GM23338 (cell line): ENCODE data around the gene GSS. TPM values are rescaled to one million over a fixed set of nuclear protein-coding genes. Genes with fewer than 3 reads are reported as not detected.

ENCODE experiments used
- ATAC-seq: fragments of 200-7000 bp; cut with Tn5 transposase; 3 replicates; pipeline ENCODE4 v1.9.1; 2020
- DNase-seq: peaks from one replicate; pipeline ENCODE4 v3.0.0-alpha.2; 2015; ENCODE audit warnings: low spot score
- H2AFZ ChIP-seq: fragments of 200-600 bp; sonication (generic); 2 replicates; pipeline ENCODE4 v1.8.0; 2016; ENCODE audit warnings: antibody characterized with exemption, mild to moderate bottlenecking, moderate library complexity
- H3F3A ChIP-seq: fragments of 200-600 bp; sonication (generic); replicated peaks from 2 replicates; pipeline ENCODE4 v1.8.0; 2017; ENCODE audit warnings: antibody characterized with exemption, mixed run types, low read depth
- H3K27ac ChIP-seq: fragments of 200-600 bp; sonication (generic); 2 replicates; pipeline ENCODE4 v1.6.1; 2016; ENCODE audit warnings: low read depth
- H3K27me3 ChIP-seq: fragments of 200-600 bp; sonication (generic); 2 replicates; pipeline ENCODE4 v1.8.0; 2016; ENCODE audit warnings: mild to moderate bottlenecking, mixed run types, moderate library complexity; ENCODE audit not compliant: insufficient read depth
- H3K36me3 ChIP-seq: fragments of 200-600 bp; sonication (generic); 2 replicates; pipeline ENCODE4 v1.8.0; 2016; ENCODE audit warnings: mild to moderate bottlenecking; ENCODE audit not compliant: insufficient read depth
- H3K4me1 ChIP-seq: fragments of 200-600 bp; sonication (generic); 2 replicates; pipeline ENCODE4 v1.8.0; 2016; ENCODE audit warnings: mild to moderate bottlenecking, moderate library complexity; ENCODE audit not compliant: insufficient read depth
- H3K4me2 ChIP-seq: fragments of 200-600 bp; sonication (generic); 2 replicates; pipeline ENCODE4 v1.7.1; 2017; ENCODE audit warnings: mixed run types
- H3K4me3 ChIP-seq: fragments of 200-600 bp; sonication (generic); 2 replicates; pipeline ENCODE4 v1.6.1; 2016; ENCODE audit warnings: mixed run types
- H3K79me2 ChIP-seq: fragments of 200-600 bp; sonication (generic); replicated peaks from 2 replicates; pipeline ENCODE4 v1.8.0; 2017; ENCODE audit warnings: mild to moderate bottlenecking; ENCODE audit not compliant: insufficient read depth
- H3K9me2 ChIP-seq: fragments of 200-600 bp; sonication (generic); 2 replicates; pipeline ENCODE4 v1.8.0; 2017; ENCODE audit not compliant: insufficient read depth
- H4K20me1 ChIP-seq: fragments of 200-600 bp; sonication (generic); replicated peaks from 2 replicates; pipeline ENCODE4 v1.8.0; 2017; ENCODE audit warnings: mild to moderate bottlenecking; ENCODE audit not compliant: insufficient read depth
- H3K27ac Mint-ChIP-seq: 2 replicates; pipeline ENCODE4 v1.8.0; 2020; ENCODE audit warnings: inconsistent platforms, mild to moderate bottlenecking, moderate library complexity, mixed read lengths
- H3K27me3 Mint-ChIP-seq: 3 replicates; pipeline ENCODE4 v1.8.0; 2022; ENCODE audit warnings: low read depth, mild to moderate bottlenecking, moderate library complexity, mixed read lengths, inconsistent platforms; ENCODE audit not compliant: insufficient read depth, poor library complexity
- H3K36me3 Mint-ChIP-seq: 3 replicates; pipeline ENCODE4 v1.8.0; 2021; ENCODE audit warnings: low read depth, mild to moderate bottlenecking, inconsistent platforms, moderate library complexity, mixed read lengths
- H3K4me1 Mint-ChIP-seq: 3 replicates; pipeline ENCODE4 v1.8.0; 2020; ENCODE audit warnings: mild to moderate bottlenecking, inconsistent platforms, mixed read lengths
- H3K4me3 Mint-ChIP-seq: 3 replicates; pipeline ENCODE4 v1.8.0; 2021; ENCODE audit warnings: moderate library complexity, mild to moderate bottlenecking, inconsistent platforms, mixed read lengths
- H3K9me3 Mint-ChIP-seq: 3 replicates; pipeline ENCODE4 v1.8.0; 2020; ENCODE audit warnings: moderate library complexity, mild to moderate bottlenecking, inconsistent platforms, mixed read lengths
- CREB1 ChIP-seq: fragments of 250-450 bp; sonication (Bioruptor Pico); IDR thresholded peaks from 2 replicates; pipeline ENCODE4 v1.5.0; 2020; ENCODE audit warnings: low read depth, mild to moderate bottlenecking, moderate library complexity
- EZH2 ChIP-seq: fragments of 200-600 bp; sonication (generic); IDR thresholded peaks from one replicate; pipeline ENCODE4 v1.8.0; 2017; ENCODE audit warnings: antibody characterized with exemption, mild to moderate bottlenecking, low read depth; ENCODE audit not compliant: unreplicated experiment
- JUNB ChIP-seq: IDR thresholded peaks from one replicate; pipeline ENCODE4 v1.6.1; 2016; ENCODE audit warnings: antibody characterized with exemption; ENCODE audit not compliant: unreplicated experiment
- NANOG ChIP-seq: IDR thresholded peaks from 2 replicates; pipeline ENCODE4 v1.6.1; 2016; ENCODE audit warnings: antibody characterized with exemption, borderline replicate concordance
- POLR2AphosphoS5 ChIP-seq: IDR thresholded peaks from 2 replicates; pipeline ENCODE4 v1.6.1; 2016; ENCODE audit warnings: antibody characterized with exemption, low read depth
- STAT1 ChIP-seq: IDR thresholded peaks from one replicate; pipeline ENCODE4 v1.6.1; 2016; ENCODE audit warnings: antibody characterized with exemption; ENCODE audit not compliant: unreplicated experiment
- ZNF331 ChIP-seq: fragments of 250-450 bp; sonication (Bioruptor Pico); IDR thresholded peaks from 2 replicates; pipeline ENCODE4 v1.5.0; 2020; ENCODE audit warnings: low read depth, mild to moderate bottlenecking, moderate library complexity
- polyA plus RNA-seq: library from polyadenylated mRNA; unstranded; fragments of >200 nt; fragmentation: Nextera tagmentation; extraction: Ambion mirVana; gene quantifications from 2 replicates; pipeline ENCODE4 v1.2.1, GENCODE V29; 2016
- total RNA-seq: library from RNA; depleted of rRNA; stranded (reverse); fragments of >200 nt; shearing (Covaris generic); gene quantifications from 2 replicates; pipeline ENCODE4 v1.2.3, GENCODE V29; 2014
- TF ChIP-seq, protein P1 (sequence below): IDR thresholded peaks from one replicate; pipeline ENCODE4 v1.6.1; 2018; ENCODE audit warnings: antibody characterized with exemption; ENCODE audit not compliant: unreplicated experiment
- TF ChIP-seq, protein P2 (sequence below), 2 experiments: fragments of 200-600 bp in 1 of 2; sonication (generic) in 1 of 2; conservative IDR thresholded peaks; 2 replicates each; pipeline versions ENCODE4 v1.5.1 to v1.6.1; 2016 to 2017; ENCODE audit warnings: antibody characterized with exemption in 2 of 2, low read depth in 2 of 2, mild to moderate bottlenecking in 2 of 2, moderate library complexity in 1 of 2
- TF ChIP-seq, protein P3 (sequence below): IDR thresholded peaks from 2 replicates; pipeline ENCODE4 v1.6.1; 2016; ENCODE audit warnings: antibody characterized with exemption

GSS gene
- total and polyA plus RNA-seq, 2 experiments from 2014 or later, result 34.0 to 63.3 TPM

DNA sequence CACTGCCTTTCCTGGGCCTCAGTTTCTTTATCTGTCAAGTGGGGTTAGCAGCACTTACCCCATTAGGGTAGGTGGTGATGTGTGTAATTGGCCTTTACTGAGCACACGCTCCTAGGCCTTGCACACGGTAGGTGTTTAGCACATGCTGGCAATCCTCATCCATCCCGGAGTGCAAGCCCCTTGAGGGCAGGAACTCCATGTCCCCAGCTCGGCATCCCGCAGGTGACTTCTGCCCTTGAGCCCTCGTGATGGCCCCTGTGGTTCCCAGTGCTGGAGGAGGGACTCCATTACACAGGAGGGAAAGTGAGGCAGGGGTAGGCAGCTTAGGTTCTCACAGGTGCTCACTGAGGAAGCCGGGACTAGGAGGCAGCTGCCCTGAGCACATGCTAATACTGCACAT, 40.1 kb upstream of the GSS start:
- Mint-ChIP-seq H3K4me1 (peaks cover 17% of the 10 kb centered on the region), H3K27ac (no peak overlapping the region), H3K9me3 (peaks cover 4% of the 10 kb centered on the region; the same call in 2 of the 3 replicates), H3K27me3 (peaks cover 36% of the 10 kb centered on the region), H3K4me3 (no peak overlapping the region), H3K36me3 (peaks cover 11% of the 10 kb centered on the region)
- DNase-seq (no peak), ATAC-seq (no peak)
- no peaks in the 10 kb centered on the region for H3K79me2 ChIP-seq
- H3K4me1 ChIP-seq, result no peaks in the 10 kb centered on the region
- H3K4me3 ChIP-seq, result no peak overlapping the region
- no peak overlapping the region for H3K4me2 ChIP-seq
- H3K9me2 ChIP-seq, result no peaks in the 10 kb centered on the region
- 0 out of 2 replicates have a peak, but pooled peaks cover 6% of the 10 kb centered on the region for H3F3A ChIP-seq
- H4K20me1 ChIP-seq, result no peaks in the 10 kb centered on the region
- no peak overlapping the region for H3K27ac ChIP-seq
- TF ChIP-seq POLR2AphosphoS5 (no peak), CREB1 (CRISPR knock-in tag) (no peak)
- TF ChIP-seq, protein P1, sequence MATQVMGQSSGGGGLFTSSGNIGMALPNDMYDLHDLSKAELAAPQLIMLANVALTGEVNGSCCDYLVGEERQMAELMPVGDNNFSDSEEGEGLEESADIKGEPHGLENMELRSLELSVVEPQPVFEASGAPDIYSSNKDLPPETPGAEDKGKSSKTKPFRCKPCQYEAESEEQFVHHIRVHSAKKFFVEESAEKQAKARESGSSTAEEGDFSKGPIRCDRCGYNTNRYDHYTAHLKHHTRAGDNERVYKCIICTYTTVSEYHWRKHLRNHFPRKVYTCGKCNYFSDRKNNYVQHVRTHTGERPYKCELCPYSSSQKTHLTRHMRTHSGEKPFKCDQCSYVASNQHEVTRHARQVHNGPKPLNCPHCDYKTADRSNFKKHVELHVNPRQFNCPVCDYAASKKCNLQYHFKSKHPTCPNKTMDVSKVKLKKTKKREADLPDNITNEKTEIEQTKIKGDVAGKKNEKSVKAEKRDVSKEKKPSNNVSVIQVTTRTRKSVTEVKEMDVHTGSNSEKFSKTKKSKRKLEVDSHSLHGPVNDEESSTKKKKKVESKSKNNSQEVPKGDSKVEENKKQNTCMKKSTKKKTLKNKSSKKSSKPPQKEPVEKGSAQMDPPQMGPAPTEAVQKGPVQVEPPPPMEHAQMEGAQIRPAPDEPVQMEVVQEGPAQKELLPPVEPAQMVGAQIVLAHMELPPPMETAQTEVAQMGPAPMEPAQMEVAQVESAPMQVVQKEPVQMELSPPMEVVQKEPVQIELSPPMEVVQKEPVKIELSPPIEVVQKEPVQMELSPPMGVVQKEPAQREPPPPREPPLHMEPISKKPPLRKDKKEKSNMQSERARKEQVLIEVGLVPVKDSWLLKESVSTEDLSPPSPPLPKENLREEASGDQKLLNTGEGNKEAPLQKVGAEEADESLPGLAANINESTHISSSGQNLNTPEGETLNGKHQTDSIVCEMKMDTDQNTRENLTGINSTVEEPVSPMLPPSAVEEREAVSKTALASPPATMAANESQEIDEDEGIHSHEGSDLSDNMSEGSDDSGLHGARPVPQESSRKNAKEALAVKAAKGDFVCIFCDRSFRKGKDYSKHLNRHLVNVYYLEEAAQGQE, result no peak
- no peaks in the 10 kb centered on the region for H3K27me3 ChIP-seq
- no peak overlapping the region for H2AFZ ChIP-seq
- H3K36me3 ChIP-seq, result no peaks in the 10 kb centered on the region

DNA sequence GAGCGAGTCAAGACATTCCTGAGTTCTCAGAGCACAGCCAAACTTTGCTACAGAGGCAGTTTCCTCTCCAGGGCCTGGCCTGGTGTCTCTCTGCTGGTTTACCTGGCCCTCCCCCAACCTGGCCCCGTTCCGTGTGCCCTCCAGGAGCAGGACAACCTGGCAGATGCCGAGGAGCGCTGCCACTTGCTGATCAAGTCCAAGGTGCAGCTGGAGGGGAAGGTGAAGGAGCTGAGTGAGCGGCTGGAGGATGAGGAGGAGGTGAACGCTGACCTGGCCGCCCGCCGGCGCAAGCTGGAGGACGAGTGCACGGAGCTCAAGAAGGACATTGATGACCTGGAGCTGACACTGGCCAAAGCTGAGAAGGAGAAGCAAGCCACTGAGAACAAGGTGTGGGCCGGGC, 39.6 kb upstream of the GSS start:
- ATAC-seq (no peak), DNase-seq (no peak)
- peaks cover 38% of the 10 kb centered on the region for H3K27me3 Mint-ChIP-seq
- peaks cover 9% of the 10 kb centered on the region for H3K36me3 Mint-ChIP-seq
- Histone ChIP-seq H4K20me1 (no peaks in the 10 kb centered on the region), H3F3A (0 out of 2 replicates have a peak, but pooled peaks cover 6% of the 10 kb centered on the region), H3K4me1 (no peaks in the 10 kb centered on the region), H3K79me2 (no peaks in the 10 kb centered on the region), H3K9me2 (no peaks in the 10 kb centered on the region), H3K27ac (no peak overlapping the region), H3K27me3 (no peaks in the 10 kb centered on the region), H2AFZ (no peak overlapping the region), H3K4me3 (no peak overlapping the region), H3K4me2 (no peak overlapping the region), H3K36me3 (no peaks in the 10 kb centered on the region)
- H3K9me3 Mint-ChIP-seq, result peaks cover 4% of the 10 kb centered on the region; the same call in 2 of the 3 replicates
- H3K4me3 Mint-ChIP-seq, result no peak overlapping the region
- peaks cover 17% of the 10 kb centered on the region for H3K4me1 Mint-ChIP-seq
- H3K27ac Mint-ChIP-seq, result no peak overlapping the region
- TF ChIP-seq, protein P2, sequence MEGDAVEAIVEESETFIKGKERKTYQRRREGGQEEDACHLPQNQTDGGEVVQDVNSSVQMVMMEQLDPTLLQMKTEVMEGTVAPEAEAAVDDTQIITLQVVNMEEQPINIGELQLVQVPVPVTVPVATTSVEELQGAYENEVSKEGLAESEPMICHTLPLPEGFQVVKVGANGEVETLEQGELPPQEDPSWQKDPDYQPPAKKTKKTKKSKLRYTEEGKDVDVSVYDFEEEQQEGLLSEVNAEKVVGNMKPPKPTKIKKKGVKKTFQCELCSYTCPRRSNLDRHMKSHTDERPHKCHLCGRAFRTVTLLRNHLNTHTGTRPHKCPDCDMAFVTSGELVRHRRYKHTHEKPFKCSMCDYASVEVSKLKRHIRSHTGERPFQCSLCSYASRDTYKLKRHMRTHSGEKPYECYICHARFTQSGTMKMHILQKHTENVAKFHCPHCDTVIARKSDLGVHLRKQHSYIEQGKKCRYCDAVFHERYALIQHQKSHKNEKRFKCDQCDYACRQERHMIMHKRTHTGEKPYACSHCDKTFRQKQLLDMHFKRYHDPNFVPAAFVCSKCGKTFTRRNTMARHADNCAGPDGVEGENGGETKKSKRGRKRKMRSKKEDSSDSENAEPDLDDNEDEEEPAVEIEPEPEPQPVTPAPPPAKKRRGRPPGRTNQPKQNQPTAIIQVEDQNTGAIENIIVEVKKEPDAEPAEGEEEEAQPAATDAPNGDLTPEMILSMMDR (conservative IDR thresholded peaks at IDR 0.05; ENCODE audit: low read depth in 2 of 2), result no peak
- TF ChIP-seq JUNB, result no peak
- TF ChIP-seq POLR2AphosphoS5, result no peak
- no peak for TF ChIP-seq NANOG
- TF ChIP-seq ZNF331 (CRISPR knock-in tag), result no peak
- no peak for TF ChIP-seq CREB1 (CRISPR knock-in tag)
- TF ChIP-seq, protein P1, result no peak
- TF ChIP-seq, protein P3, sequence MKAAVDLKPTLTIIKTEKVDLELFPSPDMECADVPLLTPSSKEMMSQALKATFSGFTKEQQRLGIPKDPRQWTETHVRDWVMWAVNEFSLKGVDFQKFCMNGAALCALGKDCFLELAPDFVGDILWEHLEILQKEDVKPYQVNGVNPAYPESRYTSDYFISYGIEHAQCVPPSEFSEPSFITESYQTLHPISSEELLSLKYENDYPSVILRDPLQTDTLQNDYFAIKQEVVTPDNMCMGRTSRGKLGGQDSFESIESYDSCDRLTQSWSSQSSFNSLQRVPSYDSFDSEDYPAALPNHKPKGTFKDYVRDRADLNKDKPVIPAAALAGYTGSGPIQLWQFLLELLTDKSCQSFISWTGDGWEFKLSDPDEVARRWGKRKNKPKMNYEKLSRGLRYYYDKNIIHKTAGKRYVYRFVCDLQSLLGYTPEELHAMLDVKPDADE, result no peak
- no peak for TF ChIP-seq STAT1
- TF ChIP-seq EZH2, result no peak
